ENCODE results near the gene KNG1.

- no peak for TF ChIP-seq POLR2A (IDR thresholded peaks at IDR 0.05)
- TF ChIP-seq, protein P1, sequence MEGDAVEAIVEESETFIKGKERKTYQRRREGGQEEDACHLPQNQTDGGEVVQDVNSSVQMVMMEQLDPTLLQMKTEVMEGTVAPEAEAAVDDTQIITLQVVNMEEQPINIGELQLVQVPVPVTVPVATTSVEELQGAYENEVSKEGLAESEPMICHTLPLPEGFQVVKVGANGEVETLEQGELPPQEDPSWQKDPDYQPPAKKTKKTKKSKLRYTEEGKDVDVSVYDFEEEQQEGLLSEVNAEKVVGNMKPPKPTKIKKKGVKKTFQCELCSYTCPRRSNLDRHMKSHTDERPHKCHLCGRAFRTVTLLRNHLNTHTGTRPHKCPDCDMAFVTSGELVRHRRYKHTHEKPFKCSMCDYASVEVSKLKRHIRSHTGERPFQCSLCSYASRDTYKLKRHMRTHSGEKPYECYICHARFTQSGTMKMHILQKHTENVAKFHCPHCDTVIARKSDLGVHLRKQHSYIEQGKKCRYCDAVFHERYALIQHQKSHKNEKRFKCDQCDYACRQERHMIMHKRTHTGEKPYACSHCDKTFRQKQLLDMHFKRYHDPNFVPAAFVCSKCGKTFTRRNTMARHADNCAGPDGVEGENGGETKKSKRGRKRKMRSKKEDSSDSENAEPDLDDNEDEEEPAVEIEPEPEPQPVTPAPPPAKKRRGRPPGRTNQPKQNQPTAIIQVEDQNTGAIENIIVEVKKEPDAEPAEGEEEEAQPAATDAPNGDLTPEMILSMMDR (IDR thresholded peaks at IDR 0.05): no peak
Measured at GRCh38 chr3:186671051-186671450, 46.1 kb upstream of the KNG1 start.
